K562 (cell line): ENCODE data around the gene AFG1L. TPM values are rescaled to one million over a fixed set of nuclear protein-coding genes. Genes with fewer than 3 reads are reported as not detected.

Source experiments
- ARID2 ChIP-seq: fragments of 450-650 bp; IDR thresholded peaks from 2 replicates; pipeline ENCODE4 v1.6.1; 2017; ENCODE audit warnings: antibody characterized with exemption, mild to moderate bottlenecking
- BRCA1 ChIP-seq, 2 experiments: fragments of 450-650 bp in 1 of 2; sonication (generic) in 1 of 2; formaldehyde crosslinking in 1 of 2; IDR thresholded peaks; 2 replicates each; pipeline versions ENCODE4 v1.5.0 to v1.6.1; 2017 to 2020; ENCODE audit warnings: mild to moderate bottlenecking in 1 of 2, missing genetic modification reagents in 1 of 2
- BRD9 ChIP-seq: fragments of 450-650 bp; IDR thresholded peaks from 2 replicates; pipeline ENCODE4 v1.6.1; 2018; ENCODE audit warnings: low read depth; ENCODE audit not compliant: partially characterized antibody
- FIP1L1 ChIP-seq: fragments of 200-400 bp; formaldehyde crosslinking; IDR thresholded peaks from 2 replicates; pipeline ENCODE4 v1.6.1; 2018; ENCODE audit warnings: mild to moderate bottlenecking, low read depth, low read length; ENCODE audit not compliant: poor library complexity, severe bottlenecking
- FOXK2 ChIP-seq, 2 experiments: fragments of 450-650 bp; IDR thresholded peaks in 1 of 2; conservative IDR thresholded peaks in 1 of 2; 2 replicates each; pipeline ENCODE4 v1.6.1; 2016; ENCODE audit warnings: low read depth in 2 of 2, mild to moderate bottlenecking in 1 of 2
- GABPA ChIP-seq: fragments of 200-800 bp; sonication (Bioruptor generic); conservative IDR thresholded peaks from 2 replicates; pipeline ENCODE4 v1.6.1; 2016; ENCODE audit warnings: low read depth, missing genetic modification characterization, missing compliant biosample characterization
- GMEB1 ChIP-seq: fragments of 250-450 bp; sonication (Bioruptor Pico); IDR thresholded peaks from 2 replicates; pipeline ENCODE4 v1.4.0; 2020; ENCODE audit warnings: mild to moderate bottlenecking
- HMG20B ChIP-seq: fragments of 250-450 bp; sonication (Bioruptor Pico); IDR thresholded peaks from 2 replicates; pipeline ENCODE4 v1.5.0; 2021; ENCODE audit warnings: mild to moderate bottlenecking
- MNT ChIP-seq, 2 experiments: fragments of 450-650 bp; conservative IDR thresholded peaks; 2 replicates each; pipeline ENCODE4 v1.6.1; 2017; ENCODE audit warnings: mild to moderate bottlenecking in 2 of 2, moderate library complexity in 2 of 2
- NBN ChIP-seq: fragments of 450-650 bp; IDR thresholded peaks from 2 replicates; pipeline ENCODE4 v1.6.1; 2016; ENCODE audit warnings: low read depth, mild to moderate bottlenecking
- NFRKB ChIP-seq: fragments of 450-650 bp; IDR thresholded peaks from 2 replicates; pipeline ENCODE4 v1.6.1; 2016; ENCODE audit warnings: low read depth
- PHB2 ChIP-seq: fragments of 450-650 bp; IDR thresholded peaks from 2 replicates; pipeline ENCODE4 v1.6.1; 2017; ENCODE audit warnings: low read depth
- SIRT6 ChIP-seq: IDR thresholded peaks from one replicate; pipeline ENCODE4 v1.6.1; 2012; ENCODE audit warnings: low read depth, mild to moderate bottlenecking, control low read depth, inconsistent platforms, low read length, moderate library complexity
- TCF3 ChIP-seq: sonication (generic); formaldehyde crosslinking; IDR thresholded peaks from 2 replicates; pipeline ENCODE4 v1.4.0; 2020; ENCODE audit warnings: mild to moderate bottlenecking, missing genetic modification reagents
- TCFL5 ChIP-seq: fragments of 250-450 bp; sonication (Bioruptor Pico); conservative IDR thresholded peaks from 2 replicates; pipeline ENCODE4 v1.6.1; 2021; ENCODE audit warnings: mild to moderate bottlenecking, moderate library complexity, matching md5 sums
- TGIF2 ChIP-seq: sonication (generic); formaldehyde crosslinking; IDR thresholded peaks from 2 replicates; pipeline ENCODE4 v1.8.1; 2022; ENCODE audit warnings: mild to moderate bottlenecking, missing genetic modification reagents, moderate library complexity
- U2AF1 ChIP-seq: fragments of 200-400 bp; formaldehyde crosslinking; optimal IDR thresholded peaks from 2 replicates; pipeline ENCODE3; 2017; ENCODE audit warnings: mild to moderate bottlenecking, low read depth, low read length, moderate library complexity
- ZNF740 ChIP-seq, 3 experiments: fragments of 200-800 bp in 1 of 3; sonication (Bioruptor generic) in 1 of 3; sonication (generic) in 1 of 3; formaldehyde crosslinking in 1 of 3; IDR thresholded peaks; 2 replicates each; pipeline versions ENCODE4 v1.6.1 to v1.8.0; 2016 to 2022; ENCODE audit warnings: mild to moderate bottlenecking in 2 of 3, missing compliant biosample characterization in 2 of 3, missing genetic modification characterization in 2 of 3, missing genetic modification reagents in 1 of 3
- ZNF785 ChIP-seq: fragments of 250-450 bp; sonication (Bioruptor Pico); IDR thresholded peaks from 2 replicates; pipeline ENCODE4 v1.4.0; 2020; ENCODE audit warnings: mild to moderate bottlenecking
- polyA plus RNA-seq, 8 experiments: library from polyadenylated mRNA; depleted of rRNA in 4 of 8; stranded (reverse) in 5 of 8; unstranded in 3 of 8; fragments of >200 nt; fragmentation: Nextera tagmentation in 2 of 8; fragmentation: Illumina TruSeq in 1 of 8; extraction: Ambion mirVana in 2 of 8; extraction: Trizol in 1 of 8; gene quantifications; 2 replicates each; pipeline versions ENCODE4 v1.2.1 to v1.2.3, GENCODE V29; 2011 to 2014; ENCODE audit warnings: inconsistent platforms in 1 of 8, missing spikeins in 1 of 8
- total RNA-seq, 7 experiments: library from RNA; depleted of rRNA in 6 of 7; stranded (reverse); fragments of >200 nt in 6 of 7; fragmentation: Illumina TruSeq in 2 of 7; extraction: Trizol in 2 of 7; gene quantifications; 2 replicates each; pipeline versions ENCODE4 v1.2.1 to v1.2.3, GENCODE V29; 2011 to 2021; ENCODE audit warnings: low replicate concordance in 1 of 7
- TF ChIP-seq, protein P1 (sequence below): fragments of 450-650 bp; IDR thresholded peaks from 2 replicates; pipeline ENCODE4 v1.6.1; 2016; ENCODE audit warnings: low read depth, mild to moderate bottlenecking, moderate library complexity

The AFG1L gene
- total and polyA plus RNA-seq, 9 of the 15 experiments (the other 6 are each of a cell fraction or from before 2014, with no cell fraction given) = 2.2 to 15.5 (median 5.8) TPM

GRCh38 chr6:108565091-108565766 is 270.4 kb downstream of the AFG1L start (continued):
- TF ChIP-seq ZNF740 (CRISPR knock-in tag; IDR thresholded peaks at IDR 0.05) (no peak), ZNF740 (tag; IDR thresholded peaks at IDR 0.05) (no peak), PHB2 (no peak), FIP1L1 (no peak), BRD9 (no peak), HMG20B (no peak), ZNF785 (CRISPR knock-in tag) (no peak), TCFL5 (no peak), TGIF2 (CRISPR knock-in tag) (no peak), GMEB1 (no peak), SIRT6 (no peak), NBN (no peak), FOXK2 (conservative IDR thresholded peaks at IDR 0.05 in 1 of 2, IDR thresholded peaks at IDR 0.05 in 1 of 2; ENCODE audit: low read depth in 2 of 2) (no peak), ARID2 (no peak), TCF3 (CRISPR knock-in tag) (peak; percentile 67), BRCA1 (IDR thresholded peaks at IDR 0.05) (no peak), BRCA1 (CRISPR knock-in tag; IDR thresholded peaks at IDR 0.05) (no peak), NFRKB (no peak), U2AF1 (no peak), GABPA (tag) (no peak), MNT (conservative IDR thresholded peaks at IDR 0.05) (0 out of 4 replicates have a peak, but pooled peaks of 1 of the 2 experiments have one; percentile 28)
- TF ChIP-seq, protein P1, sequence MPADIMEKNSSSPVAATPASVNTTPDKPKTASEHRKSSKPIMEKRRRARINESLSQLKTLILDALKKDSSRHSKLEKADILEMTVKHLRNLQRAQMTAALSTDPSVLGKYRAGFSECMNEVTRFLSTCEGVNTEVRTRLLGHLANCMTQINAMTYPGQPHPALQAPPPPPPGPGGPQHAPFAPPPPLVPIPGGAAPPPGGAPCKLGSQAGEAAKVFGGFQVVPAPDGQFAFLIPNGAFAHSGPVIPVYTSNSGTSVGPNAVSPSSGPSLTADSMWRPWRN = no peak
